T-helper 1 cell treated with Interleukin-12 subunit alpha and Interleukin-12 subunit beta and Interleukin-4 antibody, amounts not matched to agents 30 ng/mL and 1 ng/mL, for 36 hours (primary cell): Measurements from ENCODE around the gene MAS1. TPM values are rescaled to one million over a fixed set of nuclear protein-coding genes. Genes with fewer than 3 reads are reported as not detected.

Experiments used
- intact Hi-C: fragments of 100-400 bp; cut with micrococcal nuclease; formaldehyde crosslinking; loops from one replicate; pipeline ENCODE4 v1.15.1; 2024
- total RNA-seq: library from RNA; stranded (reverse); gene quantifications from 2 replicates; pipeline ENCODE4 v1.2.3, GENCODE V29; 2022

The MAS1 gene
- total RNA-seq, 1 donor from 2014 or later, result not detected

DNA sequence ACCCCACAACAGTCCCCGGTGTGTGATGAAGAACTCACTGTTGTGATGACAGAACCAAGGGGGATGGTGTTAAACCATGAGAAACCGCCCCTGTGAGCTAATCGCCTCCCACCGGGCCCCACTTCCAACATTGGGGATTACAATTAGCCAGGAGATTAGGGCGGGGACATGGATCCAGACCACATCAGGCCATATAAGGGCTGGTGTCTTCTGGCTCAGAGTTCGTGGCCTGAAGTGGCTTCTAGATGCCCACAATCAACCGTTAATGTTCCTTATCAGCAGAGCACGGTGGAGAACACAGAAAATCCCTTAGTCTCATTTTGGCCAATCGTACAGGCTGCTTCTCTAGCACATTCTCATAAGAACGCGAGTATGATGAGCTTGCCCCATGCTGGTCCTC lies 10.9 kb upstream of the MAS1 start:
- intact Hi-C loops, result no loop called here

DNA sequence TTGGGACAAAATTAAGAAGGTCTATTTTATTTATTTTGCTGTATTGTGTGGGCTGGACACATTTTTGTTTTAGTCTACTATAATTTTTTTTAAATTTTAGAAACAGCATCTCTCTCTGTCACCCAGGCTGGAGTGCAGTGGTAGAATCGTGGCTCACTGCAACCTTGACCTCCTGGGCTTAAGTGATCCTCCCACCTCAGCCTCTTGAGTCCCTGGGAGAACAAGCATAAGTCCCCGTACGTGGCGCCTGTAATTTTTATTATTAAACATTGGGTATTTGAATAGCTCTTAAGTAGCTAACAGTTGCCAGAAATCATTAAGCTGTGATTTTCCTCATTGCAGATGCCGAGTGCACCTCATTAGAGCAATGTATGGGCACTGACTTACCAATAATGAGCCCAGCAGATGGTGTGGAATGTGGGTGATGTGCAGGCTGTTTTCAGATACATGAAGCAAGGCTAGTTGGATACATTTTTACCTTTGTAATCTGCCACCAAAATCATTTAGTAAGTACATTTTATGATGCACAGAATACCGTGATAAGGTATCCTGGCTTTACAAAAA lies 10.3 kb upstream of the MAS1 start:
- intact Hi-C loops, result no loop called here

DNA sequence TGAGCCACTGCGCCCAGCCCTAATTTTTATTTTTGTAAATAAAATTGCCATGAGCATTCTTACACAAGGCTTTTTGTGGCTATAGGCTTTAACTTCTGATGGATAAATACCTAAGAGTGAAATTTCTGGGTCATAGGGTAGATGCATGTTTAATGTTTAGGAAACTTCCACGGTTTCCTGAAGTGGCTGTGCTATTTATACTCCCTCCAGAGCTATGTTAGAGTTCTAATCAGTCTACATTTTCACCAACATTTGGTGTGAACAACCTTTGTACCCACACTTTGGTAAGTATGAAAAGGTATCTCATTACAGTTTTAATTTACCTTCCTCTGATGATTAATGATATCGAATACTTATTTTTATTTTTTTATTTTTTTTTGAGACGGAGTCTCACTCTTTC lies 6.1 kb upstream of the MAS1 start:
- intact Hi-C loops, result no loop called here

DNA sequence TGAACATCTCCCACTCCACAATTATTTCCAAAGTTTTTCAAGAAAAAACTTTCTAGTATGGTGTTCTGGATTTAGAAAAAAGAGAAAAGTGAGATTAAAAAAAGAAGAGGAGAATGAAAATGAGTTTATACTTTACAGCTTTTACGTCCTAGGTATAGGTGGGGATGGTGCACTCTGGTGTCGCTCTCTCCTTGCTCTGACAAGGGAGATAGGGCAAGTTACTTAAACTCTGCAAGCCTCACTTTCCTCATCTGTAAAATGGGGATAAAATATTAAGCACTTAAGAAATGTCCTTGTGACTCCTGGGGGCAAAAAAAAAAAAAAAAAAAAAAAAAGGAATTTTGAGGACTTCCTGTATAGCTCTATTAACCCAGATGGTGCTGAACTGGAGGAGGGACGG lies 4.5 kb upstream of the MAS1 start:
- intact Hi-C loops, result no loop called here

DNA sequence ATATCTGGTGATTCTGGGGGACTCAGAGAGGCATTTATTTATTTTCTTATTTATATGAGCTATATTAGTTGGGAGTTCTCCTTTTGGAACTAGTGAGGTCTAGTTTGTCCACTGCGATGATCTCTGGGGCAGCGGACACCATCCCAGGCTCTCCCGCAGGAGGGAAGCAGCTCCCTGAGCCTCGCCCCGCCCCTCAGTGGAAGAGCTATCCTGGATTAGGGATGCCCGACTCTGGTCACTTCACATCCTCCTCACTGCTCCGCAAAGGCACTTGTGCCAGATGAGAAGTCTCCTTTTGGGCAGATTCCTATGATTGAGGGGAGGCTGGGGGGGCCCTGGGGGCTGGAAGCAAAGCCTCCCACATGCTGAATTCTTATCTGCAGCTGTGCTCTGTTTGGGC lies 3.6 kb upstream of the MAS1 start:
- intact Hi-C loops, result no loop called here

DNA sequence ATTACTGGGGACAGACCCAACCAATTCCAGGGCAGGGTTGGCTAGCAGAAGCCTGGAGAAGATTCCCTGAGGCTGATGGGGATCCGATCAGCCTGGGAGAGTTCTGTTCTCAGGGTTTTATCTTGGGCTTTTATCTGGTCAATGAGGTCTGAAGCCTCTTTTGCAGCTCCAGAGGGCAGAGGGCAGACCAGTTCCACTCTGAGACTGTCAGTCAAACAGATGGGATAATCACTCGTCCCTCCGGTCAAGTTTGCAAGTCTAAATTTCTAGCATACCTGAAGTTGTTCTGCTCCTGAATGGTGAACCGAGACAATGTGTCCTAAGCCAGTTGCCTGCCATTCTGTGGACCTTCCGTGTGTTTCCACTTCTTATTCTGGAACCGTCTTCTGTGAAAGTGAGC lies 3.0 kb upstream of the MAS1 start:
- intact Hi-C loops, result no loop called here

DNA sequence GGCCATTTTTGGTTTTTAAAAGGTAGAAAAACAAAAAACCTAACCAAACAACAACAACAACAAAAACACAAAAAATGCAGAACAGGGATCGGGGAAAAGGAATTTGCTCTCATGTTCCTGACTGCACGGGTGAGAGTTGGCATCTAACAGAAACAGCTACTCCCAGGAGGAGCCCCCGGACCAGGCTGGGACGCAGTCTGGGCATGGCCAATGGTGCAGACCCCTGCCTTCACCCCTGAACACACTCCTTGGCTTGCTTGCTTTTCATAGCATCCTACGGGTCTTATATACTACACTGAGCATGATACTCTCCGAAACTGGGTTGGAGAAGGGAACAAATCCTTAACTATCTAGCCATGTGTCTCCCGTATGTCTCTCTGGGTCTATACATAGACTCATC lies 587 bp upstream of the MAS1 start:
- intact Hi-C loops, result no loop called here

DNA sequence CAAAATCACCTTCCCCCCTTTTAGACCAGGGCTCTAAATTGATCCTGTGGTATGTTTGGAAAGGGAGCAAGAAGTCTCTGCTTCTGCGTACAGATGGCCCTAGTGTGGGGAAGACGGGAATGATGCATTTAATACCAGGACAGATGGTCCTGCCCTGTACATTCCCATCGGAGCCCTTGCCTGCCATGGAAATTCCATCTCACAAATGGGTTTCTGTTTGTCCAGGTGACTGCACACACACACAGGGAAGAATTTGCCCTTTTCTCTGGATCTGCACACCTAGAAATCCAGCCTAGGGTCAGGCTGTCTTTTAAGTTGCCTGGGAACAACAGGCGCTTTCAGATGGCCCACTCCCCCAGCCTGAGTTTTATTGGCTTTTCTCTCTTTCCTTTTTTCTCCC lies 1.3 kb downstream of the MAS1 start:
- intact Hi-C loops, result no loop called here

DNA sequence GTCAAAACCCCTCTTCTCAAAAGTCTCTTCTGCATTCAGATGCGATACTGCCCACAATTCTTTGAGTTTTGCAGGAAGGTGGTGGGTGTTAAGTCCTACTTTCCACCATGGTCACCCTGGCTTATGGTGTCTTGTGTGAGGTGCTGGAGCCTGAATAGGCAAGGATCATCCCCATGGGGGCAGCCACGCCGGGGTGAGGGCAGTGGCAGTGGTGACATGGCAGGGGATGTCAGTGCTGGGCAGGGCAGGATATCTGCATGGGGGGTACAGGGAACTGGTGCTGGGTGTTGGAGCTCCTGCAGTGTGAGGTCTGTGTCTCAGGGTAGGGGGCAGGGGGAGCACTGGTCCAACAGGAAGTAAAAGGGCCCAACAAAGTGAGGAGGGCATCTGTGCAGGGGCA lies 2.3 kb downstream of the MAS1 start:
- intact Hi-C loops, result no loop called here

DNA sequence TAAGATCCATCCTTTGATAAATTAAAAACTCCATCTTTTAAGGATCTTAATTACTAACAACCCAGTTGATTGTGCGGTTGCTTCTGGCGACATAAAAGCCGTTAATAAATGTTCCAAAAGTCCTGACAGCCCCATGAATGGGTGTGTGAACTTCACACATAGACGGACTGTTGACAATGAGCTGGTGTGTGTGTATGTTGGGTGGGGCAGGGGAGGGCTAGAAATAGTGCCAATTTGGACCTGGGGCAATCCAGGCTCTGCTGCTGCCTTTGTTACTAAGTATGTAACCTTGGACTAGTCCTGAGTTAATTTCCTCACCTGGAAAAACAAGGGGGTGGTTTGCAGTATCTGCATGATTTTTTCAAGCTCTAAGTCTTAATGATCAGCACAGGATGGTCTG lies 4.2 kb downstream of the MAS1 start:
- intact Hi-C loops, result no loop called here

DNA sequence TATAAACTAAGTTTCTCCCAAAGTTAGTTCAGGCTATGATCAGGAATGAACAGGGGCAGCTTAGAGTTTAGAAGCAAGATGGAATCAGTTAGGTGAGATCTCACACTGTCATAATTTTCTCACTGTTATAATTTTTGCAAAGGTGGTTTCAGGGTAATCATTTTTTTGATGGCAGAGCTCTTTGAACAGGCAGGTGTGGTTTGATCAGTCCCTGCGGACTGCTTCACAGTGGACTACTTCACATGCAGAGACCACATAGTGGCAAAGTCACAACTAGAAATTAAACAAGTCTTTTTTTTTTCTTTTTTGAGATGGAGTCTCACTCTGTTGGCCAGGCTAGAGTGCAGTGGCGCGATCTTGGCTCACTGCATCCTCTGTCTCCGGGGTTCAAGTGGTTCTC lies 6.8 kb downstream of the MAS1 start:
- intact Hi-C loops, result no loop called here

DNA sequence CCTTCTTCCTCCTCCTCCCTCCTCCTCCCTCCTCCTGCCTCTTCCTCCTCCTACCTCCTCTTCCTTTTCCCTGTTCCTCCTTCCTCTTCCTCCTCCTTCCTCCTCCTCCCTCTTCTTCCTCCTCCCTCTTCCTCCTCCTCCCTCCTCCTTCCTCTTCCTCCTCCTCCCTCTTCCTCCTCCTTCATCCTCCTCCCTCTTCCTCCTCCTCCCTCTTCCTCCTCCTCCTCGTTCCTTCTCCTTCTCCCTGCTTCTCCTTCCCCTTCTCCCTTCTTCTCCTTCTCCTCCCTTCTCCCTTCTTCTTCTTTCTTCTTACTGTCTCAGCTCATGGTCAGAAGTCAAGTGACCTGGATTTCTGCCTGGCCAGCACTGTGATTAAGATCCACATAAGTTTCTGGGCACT lies 7.7 kb downstream of the MAS1 start:
- intact Hi-C loops, result no loop called here

DNA sequence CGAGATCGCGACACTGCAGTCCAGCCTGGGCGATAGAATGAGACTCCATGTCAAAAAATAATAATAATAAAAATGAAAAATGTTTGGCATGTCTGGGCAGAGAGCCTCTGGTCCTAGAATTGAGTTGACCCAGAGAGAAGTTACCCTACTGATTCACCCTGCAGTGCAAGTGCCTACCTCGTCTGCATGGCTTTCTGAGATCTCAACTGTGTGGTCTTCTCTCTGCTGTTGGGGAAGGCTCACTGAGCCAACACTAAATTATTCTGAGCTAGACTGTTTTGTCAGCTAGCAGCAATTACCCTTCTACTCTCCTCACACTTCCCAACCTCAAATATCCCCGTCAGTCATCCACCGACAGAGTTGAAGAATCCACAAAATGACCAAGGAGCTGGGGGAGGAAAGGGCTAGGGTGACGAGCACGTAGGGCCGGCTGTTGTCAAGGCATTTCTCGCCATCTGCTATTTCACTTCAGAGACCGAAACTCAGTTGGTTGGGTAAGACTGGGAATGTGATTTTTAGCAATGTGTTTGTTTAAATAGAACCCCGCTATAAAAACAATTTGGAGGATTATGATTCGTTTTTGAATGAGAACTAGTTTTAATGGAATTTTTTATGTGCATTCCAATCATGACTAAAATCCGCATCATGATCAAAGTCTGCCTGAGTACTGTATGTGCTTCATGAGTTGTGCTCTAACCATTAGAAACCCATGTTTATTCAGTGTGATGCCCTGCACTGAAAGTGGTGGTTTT lies 9.4 kb downstream of the MAS1 start:
- intact Hi-C loops, result loop anchor here (5.0 kb wide), 1 partner anchor 1697 kb away; no protein-coding TSS in a partner anchor

DNA sequence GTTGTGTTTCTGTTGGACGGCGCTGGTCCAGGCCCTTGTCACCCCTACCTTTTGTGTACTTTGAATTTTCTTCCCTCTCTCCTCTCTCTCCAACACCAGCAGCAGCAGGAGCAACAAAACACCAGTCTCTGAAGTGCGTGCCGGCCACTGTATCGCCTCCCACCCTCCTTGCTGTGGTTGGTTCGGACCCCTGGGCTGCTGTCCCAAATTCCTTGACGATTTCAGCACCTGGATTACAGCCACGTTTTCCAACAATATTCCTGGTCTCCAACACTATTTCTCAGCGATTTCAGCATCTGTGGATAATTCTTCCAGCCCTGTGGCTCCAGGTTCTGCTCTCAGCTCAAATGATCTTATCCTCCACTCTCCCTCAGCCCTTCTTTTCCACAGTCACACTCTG lies 11.8 kb downstream of the MAS1 start:
- intact Hi-C loops, result loop anchor here (5.0 kb wide), 1 partner anchor 1695 kb away; no protein-coding TSS in a partner anchor

DNA sequence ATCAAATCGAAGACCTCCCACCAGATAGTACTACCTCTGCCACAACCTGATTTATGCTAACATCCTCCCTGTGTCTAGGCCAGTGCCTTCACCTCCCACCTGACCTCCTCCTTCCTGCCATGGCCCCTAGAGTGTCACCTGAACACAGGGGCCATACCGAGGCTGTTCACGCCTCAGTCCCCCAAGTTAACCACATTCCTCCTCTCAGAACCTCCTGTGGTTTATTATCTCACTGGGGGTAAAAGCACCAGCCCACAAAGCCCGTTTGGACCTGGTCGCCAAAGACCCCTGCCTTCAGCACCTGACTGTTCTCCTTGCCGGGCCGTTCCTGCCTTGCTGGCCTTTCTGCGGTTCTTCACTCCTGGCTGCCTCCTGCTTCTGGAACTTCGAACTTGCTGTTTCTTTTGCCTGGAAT lies 13.7 kb downstream of the MAS1 start:
- intact Hi-C loops, result loop anchor here (5.0 kb wide), 1 partner anchor 1693 kb away; no protein-coding TSS in a partner anchor

DNA sequence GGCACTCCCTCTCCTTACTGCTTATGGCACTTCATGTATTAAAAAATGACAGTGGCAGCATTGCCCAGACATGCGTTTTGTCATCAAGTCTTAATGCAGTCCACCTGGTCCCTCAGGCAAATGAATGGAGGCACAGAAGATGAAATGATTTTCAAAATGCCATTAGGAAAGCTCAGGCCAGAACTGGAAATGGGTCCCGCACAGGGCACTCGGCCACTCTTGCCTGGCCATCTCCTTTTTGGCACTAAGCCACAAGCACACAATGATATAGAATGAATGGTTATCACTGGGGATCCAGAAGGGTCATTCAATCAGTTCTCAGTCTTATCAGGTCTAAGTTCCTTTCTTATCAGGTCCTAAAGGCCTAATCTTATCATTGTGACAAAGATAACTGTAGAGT lies 15.6 kb downstream of the MAS1 start:
- intact Hi-C loops, result no loop called here

DNA sequence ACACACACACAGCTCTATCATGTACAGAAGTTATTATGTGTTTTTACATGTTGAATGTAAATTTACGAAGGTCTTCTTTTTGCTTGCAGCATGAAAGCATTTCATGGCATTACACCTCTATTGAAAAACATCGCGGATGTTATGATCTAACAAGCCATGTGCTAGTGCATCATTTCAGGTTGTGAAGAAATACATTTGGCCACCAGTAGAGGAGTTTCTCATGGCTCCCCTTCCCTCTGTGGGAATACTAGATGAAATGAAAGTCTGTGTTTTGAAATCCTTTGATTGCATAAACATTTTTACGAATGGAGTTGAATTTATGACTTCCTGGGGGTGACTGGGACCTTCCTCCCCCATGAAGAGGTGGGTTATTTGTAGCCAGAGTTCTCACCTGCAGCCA lies 17.7 kb downstream of the MAS1 start:
- intact Hi-C loops, result no loop called here

DNA sequence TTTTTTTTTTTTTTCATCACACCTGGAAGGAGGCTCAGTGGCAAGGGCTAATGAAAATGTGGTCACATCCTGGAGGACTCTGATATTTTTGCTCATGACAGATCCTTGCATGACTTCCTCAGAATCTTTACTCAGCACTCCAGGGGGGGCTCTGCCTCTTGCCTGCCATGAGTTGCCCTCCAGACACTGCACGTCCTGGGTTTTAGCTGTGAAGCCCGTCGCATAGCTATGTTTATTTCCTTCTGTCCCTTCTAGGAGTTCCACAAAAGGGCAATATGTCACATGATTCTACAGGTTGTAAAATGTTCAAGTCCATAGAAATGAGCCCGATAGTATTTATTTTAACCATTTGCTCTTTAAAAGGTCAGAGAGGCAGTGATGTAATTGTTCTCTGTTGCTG lies 18.2 kb downstream of the MAS1 start:
- intact Hi-C loops, result no loop called here

DNA sequence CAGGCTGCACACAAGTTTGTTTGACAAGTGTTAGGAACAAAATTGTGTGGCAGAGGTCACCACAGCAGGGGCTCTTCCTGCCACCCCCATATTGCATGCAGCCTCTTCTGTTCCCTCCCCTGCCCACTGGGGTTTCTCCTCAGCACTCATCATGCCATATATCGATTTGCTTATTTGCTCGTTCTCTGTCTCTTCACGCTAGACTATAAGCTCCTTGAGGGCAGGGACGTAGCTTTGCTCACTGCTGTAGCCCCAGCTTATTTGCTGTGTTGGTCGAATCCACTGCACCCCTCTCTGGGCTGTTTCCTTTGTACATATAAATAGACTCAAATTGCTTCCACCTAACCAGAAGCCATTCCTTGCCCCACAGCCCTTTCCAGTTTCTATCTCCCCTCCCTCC lies 19.6 kb downstream of the MAS1 start:
- intact Hi-C loops, result no loop called here

DNA sequence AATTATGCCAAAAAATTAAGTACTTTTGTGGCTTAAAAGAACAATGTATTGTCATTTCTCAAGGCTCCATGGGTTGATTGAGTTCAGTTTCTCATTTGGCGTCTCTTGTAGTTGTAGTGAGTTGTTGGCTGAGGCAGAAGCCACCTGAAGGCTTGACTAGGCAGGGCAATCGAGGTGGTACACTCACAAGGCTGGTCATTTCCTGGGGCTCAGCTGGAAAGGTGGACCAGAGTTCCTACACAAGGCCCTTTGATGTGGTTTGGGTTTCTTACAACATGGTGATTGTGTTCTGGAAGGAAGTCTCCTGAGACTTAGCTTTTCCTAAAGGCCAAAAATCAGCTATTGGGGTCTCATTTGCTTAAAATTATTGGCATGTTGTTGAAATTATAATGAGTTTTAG lies 22.6 kb downstream of the MAS1 start:
- intact Hi-C loops, result no loop called here

DNA sequence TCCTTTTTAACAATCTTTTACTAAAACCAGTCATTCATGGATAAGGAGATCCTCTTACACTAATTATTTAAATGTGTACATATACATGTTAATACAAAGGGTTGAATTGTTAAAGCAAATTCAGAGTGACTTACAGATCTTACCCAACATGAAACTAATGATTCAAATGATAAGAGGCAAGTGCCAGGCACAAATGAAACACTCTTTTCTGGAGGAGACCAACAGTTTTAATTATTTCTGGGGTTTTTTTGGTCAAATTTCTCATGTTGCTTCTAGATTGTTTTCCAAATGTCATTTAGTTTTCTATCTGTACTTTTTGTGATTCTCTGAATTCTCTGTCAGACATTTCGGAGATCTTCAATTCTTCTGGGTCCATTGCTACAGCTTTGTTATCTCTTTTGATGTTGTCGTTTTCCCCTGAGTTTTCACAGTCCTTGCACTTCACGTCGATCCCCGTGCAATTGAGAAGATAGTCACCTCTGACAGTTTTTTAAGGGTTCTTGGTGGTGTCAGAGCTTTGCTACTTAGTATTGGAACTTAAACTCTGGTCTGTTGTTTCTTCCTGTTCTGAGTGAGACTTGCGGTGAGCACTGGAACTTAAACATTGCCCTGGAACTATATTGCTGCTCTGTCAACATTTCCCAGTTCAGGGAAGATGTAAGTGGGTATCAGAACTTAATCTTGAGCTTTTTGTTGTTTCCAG lies 23.2 kb downstream of the MAS1 start:
- intact Hi-C loops, result no loop called here

DNA sequence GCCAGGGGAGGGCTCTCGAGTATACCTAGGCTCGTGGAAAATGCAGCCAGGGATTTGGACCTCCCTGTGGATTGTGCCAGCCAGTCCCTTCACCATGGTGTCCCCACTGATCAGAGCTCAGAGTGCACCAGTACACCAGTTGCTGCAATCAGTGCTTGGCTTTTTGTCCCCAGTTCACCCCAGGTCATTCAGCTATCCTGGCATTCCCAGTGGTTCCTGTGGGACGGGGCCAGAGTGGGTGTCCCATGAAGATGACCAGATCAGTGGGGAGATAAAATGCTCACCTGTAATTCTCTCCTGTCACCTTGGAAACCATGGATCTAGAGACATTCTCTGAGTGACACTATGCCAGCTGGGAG lies 23.8 kb downstream of the MAS1 start:
- intact Hi-C loops, result no loop called here

DNA sequence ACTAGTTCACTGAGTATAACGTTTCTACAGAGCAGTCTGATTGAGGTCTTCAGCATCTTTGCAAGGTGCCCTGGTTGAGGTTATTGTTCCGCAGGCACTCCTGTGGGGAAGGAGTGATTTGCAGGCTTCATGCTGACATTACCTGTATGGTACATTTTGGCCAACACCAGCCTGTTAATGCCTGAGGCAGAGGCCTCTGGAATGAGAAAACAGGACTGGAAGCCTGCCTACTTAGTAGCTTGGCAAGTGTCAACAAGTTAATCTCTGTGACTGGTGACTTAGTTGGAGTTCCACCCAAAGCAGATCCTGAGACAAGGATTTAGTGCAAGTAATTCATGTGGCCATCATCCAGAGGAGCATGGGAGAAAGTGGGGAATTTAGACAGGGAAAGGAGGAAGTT lies 24.6 kb downstream of the MAS1 start:
- intact Hi-C loops, result no loop called here
